ENCODE results near the gene FARS2.
"Not testable (repeated sequence)": the region's sequence is repeated elsewhere in the genome, so short reads cannot be mapped to it uniquely, and the experiment has no call there.

The FARS2 gene

DNA sequence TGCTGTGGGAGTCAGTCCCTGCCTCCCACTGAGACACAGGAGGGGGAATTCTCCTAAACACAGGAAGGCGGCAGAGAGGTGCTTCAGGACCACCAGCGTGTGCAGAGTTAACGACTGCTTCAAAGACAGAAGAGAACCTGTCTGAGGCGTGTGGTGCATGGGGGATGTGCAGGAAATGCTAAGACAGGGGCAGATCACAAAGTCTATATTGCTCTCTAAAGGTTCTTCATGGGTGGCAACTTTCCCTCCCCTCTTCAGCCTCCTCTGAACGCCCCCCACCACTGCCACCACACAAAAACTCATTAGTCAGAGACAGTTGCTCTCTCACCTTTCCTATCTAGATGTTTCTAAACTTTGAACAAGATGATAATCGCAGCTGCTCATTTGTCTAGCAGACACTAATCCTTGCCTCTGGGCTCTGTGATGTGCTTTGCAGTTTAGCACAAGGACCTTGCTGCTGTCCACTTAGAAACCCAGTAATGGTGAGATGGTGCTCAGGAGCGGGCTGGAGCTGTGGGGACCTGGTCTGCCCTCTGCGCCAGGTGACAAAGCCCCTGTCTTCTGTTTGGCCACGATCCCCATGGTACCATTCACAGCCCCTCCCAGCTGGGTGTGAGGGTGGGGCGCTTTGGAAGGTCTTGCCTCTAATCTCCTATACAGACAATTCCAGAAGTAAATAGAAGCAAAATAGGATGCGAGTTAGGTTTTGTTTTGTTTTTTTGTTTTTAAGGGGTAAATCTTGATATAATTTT lies 525.8 kb downstream of the FARS2 start:
- peak; percentile 15 for DNase-seq (ENCODE audit: low spot score)

DNA sequence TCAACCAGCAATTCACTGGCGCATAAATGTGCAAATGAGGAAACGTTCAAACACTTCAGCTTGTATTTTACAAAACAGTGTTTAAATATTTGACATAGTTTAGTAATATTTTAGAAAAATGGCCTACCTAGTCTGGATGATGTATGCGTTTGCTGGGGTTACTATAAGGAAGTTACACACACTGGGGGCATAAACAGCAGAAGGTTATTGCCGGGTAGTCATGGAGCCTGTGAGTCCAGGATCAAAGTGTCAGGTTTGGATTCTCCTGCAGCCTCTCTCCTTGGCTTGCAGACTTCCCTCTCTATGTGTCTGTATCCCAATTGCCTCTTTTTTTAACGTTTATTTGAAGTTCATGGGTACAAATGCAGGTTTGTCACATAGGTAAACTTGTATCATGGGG lies 528.1 kb downstream of the FARS2 start:
- not testable (repeated sequence) for DNase-seq (ENCODE audit: low spot score)

GRCh38 chr6:5796555-5796954 lies 535.2 kb downstream of the FARS2 start:
- not testable (repeated sequence) for DNase-seq (ENCODE audit: low spot score)

- not testable (repeated sequence) for DNase-seq (ENCODE audit: low spot score)
Observed at GRCh38 chr6:5806406-5806805, 545.1 kb downstream of the FARS2 start.

- peak; percentile 14 for DNase-seq (ENCODE audit: low spot score)
Observed at GRCh38 chr6:5809450-5809849, 548.1 kb downstream of the FARS2 start.

DNA sequence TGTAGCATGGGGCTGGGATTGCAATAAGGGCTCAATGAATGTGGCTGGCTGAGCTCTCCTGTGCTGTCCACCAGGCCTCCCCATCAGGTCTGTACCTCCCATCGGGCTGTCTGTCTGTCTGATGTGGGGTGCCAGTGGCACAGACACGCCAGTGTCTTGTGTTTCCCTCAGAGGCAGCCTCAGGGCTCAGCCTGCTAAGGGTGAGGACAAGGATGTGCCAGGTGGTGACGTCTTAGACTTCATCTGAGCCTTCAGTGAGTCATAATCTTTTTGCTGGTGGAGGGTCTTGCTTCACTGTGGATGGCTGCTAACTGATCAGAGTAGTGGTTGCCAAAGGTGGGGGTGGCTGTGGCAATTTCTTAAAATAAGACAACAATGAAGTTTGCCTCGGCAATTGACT lies 550.7 kb downstream of the FARS2 start:
- no peak for DNase-seq (ENCODE audit: low spot score)

GRCh38 chr6:5813625-5814027 lies 552.3 kb downstream of the FARS2 start:
- no peak for DNase-seq (ENCODE audit: low spot score)

- DNase-seq (ENCODE audit: low spot score), result no peak
Observed at GRCh38 chr6:5814116-5814515, 552.8 kb downstream of the FARS2 start.

GRCh38 chr6:5814901-5815300 lies 553.6 kb downstream of the FARS2 start:
- DNase-seq (ENCODE audit: low spot score), result no peak

- DNase-seq (ENCODE audit: low spot score), result no peak
Observed at GRCh38 chr6:5817869-5818268, 556.6 kb downstream of the FARS2 start.

- DNase-seq (ENCODE audit: low spot score), result no peak
Observed at GRCh38 chr6:5818959-5819358, 557.6 kb downstream of the FARS2 start.
